GM23338 (cell line): Measurements from ENCODE around the gene NPS. TPM values are rescaled to one million over a fixed set of nuclear protein-coding genes. Genes with fewer than 3 reads are reported as not detected.

ENCODE experiments used
- ATAC-seq: fragments of 200-7000 bp; cut with Tn5 transposase; 3 replicates; pipeline ENCODE4 v1.9.1; 2020
- DNase-seq: peaks from one replicate; pipeline ENCODE4 v3.0.0-alpha.2; 2015; ENCODE audit warnings: low spot score
- H2AFZ ChIP-seq: fragments of 200-600 bp; sonication (generic); 2 replicates; pipeline ENCODE4 v1.8.0; 2016; ENCODE audit warnings: antibody characterized with exemption, mild to moderate bottlenecking, moderate library complexity
- H3F3A ChIP-seq: fragments of 200-600 bp; sonication (generic); replicated peaks from 2 replicates; pipeline ENCODE4 v1.8.0; 2017; ENCODE audit warnings: antibody characterized with exemption, mixed run types, low read depth
- H3K27ac ChIP-seq: fragments of 200-600 bp; sonication (generic); 2 replicates; pipeline ENCODE4 v1.6.1; 2016; ENCODE audit warnings: low read depth
- H3K27me3 ChIP-seq: fragments of 200-600 bp; sonication (generic); 2 replicates; pipeline ENCODE4 v1.8.0; 2016; ENCODE audit warnings: mild to moderate bottlenecking, mixed run types, moderate library complexity; ENCODE audit not compliant: insufficient read depth
- H3K36me3 ChIP-seq: fragments of 200-600 bp; sonication (generic); 2 replicates; pipeline ENCODE4 v1.8.0; 2016; ENCODE audit warnings: mild to moderate bottlenecking; ENCODE audit not compliant: insufficient read depth
- H3K4me1 ChIP-seq: fragments of 200-600 bp; sonication (generic); 2 replicates; pipeline ENCODE4 v1.8.0; 2016; ENCODE audit warnings: mild to moderate bottlenecking, moderate library complexity; ENCODE audit not compliant: insufficient read depth
- H3K4me2 ChIP-seq: fragments of 200-600 bp; sonication (generic); 2 replicates; pipeline ENCODE4 v1.7.1; 2017; ENCODE audit warnings: mixed run types
- H3K4me3 ChIP-seq: fragments of 200-600 bp; sonication (generic); 2 replicates; pipeline ENCODE4 v1.6.1; 2016; ENCODE audit warnings: mixed run types
- H3K79me2 ChIP-seq: fragments of 200-600 bp; sonication (generic); replicated peaks from 2 replicates; pipeline ENCODE4 v1.8.0; 2017; ENCODE audit warnings: mild to moderate bottlenecking; ENCODE audit not compliant: insufficient read depth
- H3K9me2 ChIP-seq: fragments of 200-600 bp; sonication (generic); 2 replicates; pipeline ENCODE4 v1.8.0; 2017; ENCODE audit not compliant: insufficient read depth
- H4K20me1 ChIP-seq: fragments of 200-600 bp; sonication (generic); replicated peaks from 2 replicates; pipeline ENCODE4 v1.8.0; 2017; ENCODE audit warnings: mild to moderate bottlenecking; ENCODE audit not compliant: insufficient read depth
- H3K27ac Mint-ChIP-seq: 2 replicates; pipeline ENCODE4 v1.8.0; 2020; ENCODE audit warnings: inconsistent platforms, mild to moderate bottlenecking, moderate library complexity, mixed read lengths
- H3K27me3 Mint-ChIP-seq: 3 replicates; pipeline ENCODE4 v1.8.0; 2022; ENCODE audit warnings: low read depth, mild to moderate bottlenecking, moderate library complexity, mixed read lengths, inconsistent platforms; ENCODE audit not compliant: insufficient read depth, poor library complexity
- H3K36me3 Mint-ChIP-seq: 3 replicates; pipeline ENCODE4 v1.8.0; 2021; ENCODE audit warnings: low read depth, mild to moderate bottlenecking, inconsistent platforms, moderate library complexity, mixed read lengths
- H3K4me1 Mint-ChIP-seq: 3 replicates; pipeline ENCODE4 v1.8.0; 2020; ENCODE audit warnings: mild to moderate bottlenecking, inconsistent platforms, mixed read lengths
- H3K4me3 Mint-ChIP-seq: 3 replicates; pipeline ENCODE4 v1.8.0; 2021; ENCODE audit warnings: moderate library complexity, mild to moderate bottlenecking, inconsistent platforms, mixed read lengths
- H3K9me3 Mint-ChIP-seq: 3 replicates; pipeline ENCODE4 v1.8.0; 2020; ENCODE audit warnings: moderate library complexity, mild to moderate bottlenecking, inconsistent platforms, mixed read lengths
- CREB1 ChIP-seq: fragments of 250-450 bp; sonication (Bioruptor Pico); IDR thresholded peaks from 2 replicates; pipeline ENCODE4 v1.5.0; 2020; ENCODE audit warnings: low read depth, mild to moderate bottlenecking, moderate library complexity
- CTCF ChIP-seq, 2 experiments: fragments of 200-600 bp in 1 of 2; sonication (generic) in 1 of 2; conservative IDR thresholded peaks; 2 replicates each; pipeline versions ENCODE4 v1.5.1 to v1.6.1; 2016 to 2017; ENCODE audit warnings: antibody characterized with exemption in 2 of 2, low read depth in 2 of 2, mild to moderate bottlenecking in 2 of 2, moderate library complexity in 1 of 2
- ETS1 ChIP-seq: IDR thresholded peaks from 2 replicates; pipeline ENCODE4 v1.6.1; 2016; ENCODE audit warnings: antibody characterized with exemption
- EZH2 ChIP-seq: fragments of 200-600 bp; sonication (generic); IDR thresholded peaks from one replicate; pipeline ENCODE4 v1.8.0; 2017; ENCODE audit warnings: antibody characterized with exemption, mild to moderate bottlenecking, low read depth; ENCODE audit not compliant: unreplicated experiment
- EZH2phosphoT487 ChIP-seq: fragments of 200-600 bp; sonication (generic); IDR thresholded peaks from one replicate; pipeline ENCODE4 v1.8.1; 2018; ENCODE audit warnings: antibody characterized with exemption; ENCODE audit not compliant: unreplicated experiment
- JUNB ChIP-seq: IDR thresholded peaks from one replicate; pipeline ENCODE4 v1.6.1; 2016; ENCODE audit warnings: antibody characterized with exemption; ENCODE audit not compliant: unreplicated experiment
- NANOG ChIP-seq: IDR thresholded peaks from 2 replicates; pipeline ENCODE4 v1.6.1; 2016; ENCODE audit warnings: antibody characterized with exemption, borderline replicate concordance
- POLR2AphosphoS5 ChIP-seq: IDR thresholded peaks from 2 replicates; pipeline ENCODE4 v1.6.1; 2016; ENCODE audit warnings: antibody characterized with exemption, low read depth
- REST ChIP-seq: IDR thresholded peaks from one replicate; pipeline ENCODE4 v1.6.1; 2018; ENCODE audit warnings: antibody characterized with exemption; ENCODE audit not compliant: unreplicated experiment
- STAT1 ChIP-seq: IDR thresholded peaks from one replicate; pipeline ENCODE4 v1.6.1; 2016; ENCODE audit warnings: antibody characterized with exemption; ENCODE audit not compliant: unreplicated experiment
- ZNF114 ChIP-seq: fragments of 250-450 bp; sonication (Bioruptor Pico); IDR thresholded peaks from 2 replicates; pipeline ENCODE4 v1.5.0; 2020; ENCODE audit warnings: mild to moderate bottlenecking, moderate library complexity
- ZNF331 ChIP-seq: fragments of 250-450 bp; sonication (Bioruptor Pico); IDR thresholded peaks from 2 replicates; pipeline ENCODE4 v1.5.0; 2020; ENCODE audit warnings: low read depth, mild to moderate bottlenecking, moderate library complexity
- polyA plus RNA-seq: library from polyadenylated mRNA; unstranded; fragments of >200 nt; fragmentation: Nextera tagmentation; extraction: Ambion mirVana; gene quantifications from 2 replicates; pipeline ENCODE4 v1.2.1, GENCODE V29; 2016
- total RNA-seq: library from RNA; depleted of rRNA; stranded (reverse); fragments of >200 nt; shearing (Covaris generic); gene quantifications from 2 replicates; pipeline ENCODE4 v1.2.3, GENCODE V29; 2014

Gene NPS
- total and polyA plus RNA-seq, 2 experiments from 2014 or later: not detected

- H3K27me3 ChIP-seq: no peaks in the 10 kb centered on the region
- H3K4me3 Mint-ChIP-seq: no peak overlapping the region
- no peak overlapping the region for H3K27ac ChIP-seq
- no peaks in the 10 kb centered on the region for H4K20me1 ChIP-seq
- no peak for ATAC-seq
- H3K4me1 Mint-ChIP-seq: peaks cover 16% of the 10 kb centered on the region
- no peak overlapping the region for H3K4me2 ChIP-seq
- H3F3A ChIP-seq: no peaks in the 10 kb centered on the region
- no peaks in the 10 kb centered on the region for H3K79me2 ChIP-seq
- H3K36me3 Mint-ChIP-seq: no peaks in the 10 kb centered on the region
- H3K9me2 ChIP-seq: peaks cover 2% of the 10 kb centered on the region; the same call in 1 of the 2 replicates
- H3K9me3 Mint-ChIP-seq: no peaks in the 10 kb centered on the region; the same call in 2 of the 3 replicates
- H3K4me1 ChIP-seq: peaks cover 6% of the 10 kb centered on the region; the same call in 1 of the 2 replicates
- H3K4me3 ChIP-seq: no peak overlapping the region
- TF ChIP-seq STAT1: no peak
- no peak for TF ChIP-seq EZH2phosphoT487
- no peak for DNase-seq
- H2AFZ ChIP-seq: no peak overlapping the region
- no peak overlapping the region for H3K27ac Mint-ChIP-seq
- peaks cover 3% of the 10 kb centered on the region for H3K27me3 Mint-ChIP-seq
- no peaks in the 10 kb centered on the region for H3K36me3 ChIP-seq
Observed at GRCh38 chr10:127525686-127526085, 23.4 kb upstream of the NPS start.

GRCh38 chr10:127526161-127526560, 22.9 kb upstream of the NPS start:
- no peaks in the 10 kb centered on the region for H4K20me1 ChIP-seq
- no peak overlapping the region for H3K27ac Mint-ChIP-seq
- no peak overlapping the region for H3K4me3 ChIP-seq
- H3F3A ChIP-seq: no peaks in the 10 kb centered on the region
- H3K27ac ChIP-seq: no peak overlapping the region
- no peak for DNase-seq
- ATAC-seq: no peak
- peaks cover 16% of the 10 kb centered on the region for H3K4me1 Mint-ChIP-seq
- no peaks in the 10 kb centered on the region for H3K36me3 ChIP-seq
- no peaks in the 10 kb centered on the region; the same call in 2 of the 3 replicates for H3K9me3 Mint-ChIP-seq
- H3K4me2 ChIP-seq: no peak overlapping the region
- no peaks in the 10 kb centered on the region for H3K79me2 ChIP-seq
- H2AFZ ChIP-seq: no peak overlapping the region
- H3K27me3 Mint-ChIP-seq: peaks cover 4% of the 10 kb centered on the region
- H3K27me3 ChIP-seq: no peaks in the 10 kb centered on the region
- no peak overlapping the region for H3K4me3 Mint-ChIP-seq
- peaks cover 6% of the 10 kb centered on the region; the same call in 1 of the 2 replicates for H3K4me1 ChIP-seq
- H3K36me3 Mint-ChIP-seq: no peaks in the 10 kb centered on the region
- peaks cover 2% of the 10 kb centered on the region; the same call in 1 of the 2 replicates for H3K9me2 ChIP-seq
- TF ChIP-seq POLR2AphosphoS5 (no peak), STAT1 (no peak), EZH2 (no peak), JUNB (no peak), ETS1 (no peak), ZNF331 (CRISPR knock-in tag) (no peak), ZNF114 (CRISPR knock-in tag) (no peak), REST (no peak), CREB1 (CRISPR knock-in tag) (no peak), NANOG (no peak), CTCF (conservative IDR thresholded peaks at IDR 0.05; ENCODE audit: low read depth in 2 of 2) (no peak)
